ENCODE measurements around the gene ZFHX2. TPM values are rescaled to one million over a fixed set of nuclear protein-coding genes. Genes with fewer than 3 reads are reported as not detected.

Gene ZFHX2
- total and polyA plus RNA-seq, 2 of the 13 experiments (the other 11 are each of a cell fraction or from before 2014, with no cell fraction given) = 0.17 to 0.44 TPM

DNA sequence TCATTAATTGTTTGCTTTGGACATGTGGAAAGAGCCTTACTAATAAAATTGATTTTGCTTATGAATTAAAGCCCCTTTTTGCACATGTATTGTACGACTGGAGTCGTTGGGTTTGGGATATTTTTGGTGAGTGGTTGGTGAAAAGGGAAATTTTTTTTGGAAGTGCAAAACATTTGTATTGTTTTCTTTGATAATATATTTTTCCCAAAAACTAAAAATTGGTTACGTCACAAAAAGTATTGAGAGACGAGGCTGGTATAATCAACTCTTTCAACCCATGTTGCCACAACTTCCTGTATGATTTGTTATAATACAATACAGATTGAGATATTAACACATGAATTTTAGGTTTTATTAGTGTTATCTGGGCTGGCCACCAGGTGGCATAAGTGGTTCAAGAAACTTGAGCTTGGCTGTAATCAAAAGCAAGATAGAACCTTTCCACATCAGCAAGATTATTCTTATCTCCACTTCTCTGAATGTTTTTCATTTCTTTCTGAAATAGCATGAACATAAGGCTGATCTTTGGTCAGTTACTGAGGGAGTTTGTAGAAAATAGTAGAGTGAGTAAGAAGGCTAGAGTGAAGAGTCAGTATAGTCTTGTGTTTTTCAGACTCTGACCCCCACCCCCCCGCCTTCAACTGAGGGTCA, 73.3 kb downstream of the ZFHX2 start (continued):
- 0 out of 2 replicates have a peak, but pooled peaks have one; percentile 14 for TF ChIP-seq ZNF24 (IDR thresholded peaks at IDR 0.05)
- TF ChIP-seq EHMT2 (IDR thresholded peaks at IDR 0.05; ENCODE audit: borderline replicate concordance, low read depth, low read length) = no peak
- 0 out of 2 replicates have a peak, but pooled peaks have one; percentile 27 for TF ChIP-seq ATF1 (CRISPR knock-in tag; IDR thresholded peaks at IDR 0.05)
- TF ChIP-seq PHF8 (CRISPR knock-in tag; IDR thresholded peaks at IDR 0.05) = no peak
- TF ChIP-seq NFE2L2 (IDR thresholded peaks at IDR 0.05; ENCODE audit: low read length) = peak; percentile 20; the same call in 1 of the 2 replicates
- TF ChIP-seq KDM5A (IDR thresholded peaks at IDR 0.05; ENCODE audit: borderline replicate concordance, low read length) = peak; percentile 19; the same call in 1 of the 2 replicates
- TF ChIP-seq FOXA3 (CRISPR knock-in tag; IDR thresholded peaks at IDR 0.05) = peak; percentile 42; the same call in 1 of the 2 replicates
- no peak for TF ChIP-seq MYC (CRISPR knock-in tag; IDR thresholded peaks at IDR 0.05; ENCODE audit: borderline replicate concordance)
- TF ChIP-seq HNRNPH1 (optimal IDR thresholded peaks at IDR 0.05; ENCODE audit: low read depth, low read length) = no peak
- TF ChIP-seq THAP11 (CRISPR knock-in tag; IDR thresholded peaks at IDR 0.05) = peak; percentile 67
- peak; percentile 52; the same call in 1 of the 2 replicates for TF ChIP-seq GATAD1 (CRISPR knock-in tag; IDR thresholded peaks at IDR 0.05)
- no peak for TF ChIP-seq MAZ (IDR thresholded peaks at IDR 0.05; ENCODE audit: borderline replicate concordance, low read depth, low read length)
- no peak for TF ChIP-seq MAZ (CRISPR knock-in tag; IDR thresholded peaks at IDR 0.05; ENCODE audit: low read depth)
- no peak for TF ChIP-seq SUZ12 (IDR thresholded peaks at IDR 0.05; ENCODE audit: low read depth, low read length)
- TF ChIP-seq TEAD3 (CRISPR knock-in tag; optimal IDR thresholded peaks at IDR 0.05; ENCODE audit: borderline replicate concordance) = peak; percentile 28
- TF ChIP-seq SIX1 (CRISPR knock-in tag; IDR thresholded peaks at IDR 0.05; ENCODE audit: borderline replicate concordance) = peak; percentile 56; the same call in 1 of the 2 replicates
- 0 out of 2 replicates have a peak, but pooled peaks have one; percentile 65 for TF ChIP-seq NFKBIZ (CRISPR knock-in tag; IDR thresholded peaks at IDR 0.05)
- peak; percentile 85 for TF ChIP-seq MIXL1 (CRISPR knock-in tag; IDR thresholded peaks at IDR 0.05)
- TF ChIP-seq PCBP2 (optimal IDR thresholded peaks at IDR 0.05; ENCODE audit: low read depth, low read length, poor library complexity, severe bottlenecking) = no peak
- TF ChIP-seq ZNF224 (CRISPR knock-in tag; IDR thresholded peaks at IDR 0.05) = no peak
- no peak for TF ChIP-seq CC2D1A (CRISPR knock-in tag; IDR thresholded peaks at IDR 0.05)
- TF ChIP-seq SOX13 (IDR thresholded peaks at IDR 0.05) = no peak
- peak in 1 of 2 experiments; percentile 71; a peak in 1 of 4 replicates for TF ChIP-seq SOX13 (CRISPR knock-in tag; conservative IDR thresholded peaks at IDR 0.05 in 1 of 2, IDR thresholded peaks at IDR 0.05 in 1 of 2)
- TF ChIP-seq ZNF292 (CRISPR knock-in tag; IDR thresholded peaks at IDR 0.05; ENCODE audit: borderline replicate concordance, low read depth) = no peak
- TF ChIP-seq, protein P1, sequence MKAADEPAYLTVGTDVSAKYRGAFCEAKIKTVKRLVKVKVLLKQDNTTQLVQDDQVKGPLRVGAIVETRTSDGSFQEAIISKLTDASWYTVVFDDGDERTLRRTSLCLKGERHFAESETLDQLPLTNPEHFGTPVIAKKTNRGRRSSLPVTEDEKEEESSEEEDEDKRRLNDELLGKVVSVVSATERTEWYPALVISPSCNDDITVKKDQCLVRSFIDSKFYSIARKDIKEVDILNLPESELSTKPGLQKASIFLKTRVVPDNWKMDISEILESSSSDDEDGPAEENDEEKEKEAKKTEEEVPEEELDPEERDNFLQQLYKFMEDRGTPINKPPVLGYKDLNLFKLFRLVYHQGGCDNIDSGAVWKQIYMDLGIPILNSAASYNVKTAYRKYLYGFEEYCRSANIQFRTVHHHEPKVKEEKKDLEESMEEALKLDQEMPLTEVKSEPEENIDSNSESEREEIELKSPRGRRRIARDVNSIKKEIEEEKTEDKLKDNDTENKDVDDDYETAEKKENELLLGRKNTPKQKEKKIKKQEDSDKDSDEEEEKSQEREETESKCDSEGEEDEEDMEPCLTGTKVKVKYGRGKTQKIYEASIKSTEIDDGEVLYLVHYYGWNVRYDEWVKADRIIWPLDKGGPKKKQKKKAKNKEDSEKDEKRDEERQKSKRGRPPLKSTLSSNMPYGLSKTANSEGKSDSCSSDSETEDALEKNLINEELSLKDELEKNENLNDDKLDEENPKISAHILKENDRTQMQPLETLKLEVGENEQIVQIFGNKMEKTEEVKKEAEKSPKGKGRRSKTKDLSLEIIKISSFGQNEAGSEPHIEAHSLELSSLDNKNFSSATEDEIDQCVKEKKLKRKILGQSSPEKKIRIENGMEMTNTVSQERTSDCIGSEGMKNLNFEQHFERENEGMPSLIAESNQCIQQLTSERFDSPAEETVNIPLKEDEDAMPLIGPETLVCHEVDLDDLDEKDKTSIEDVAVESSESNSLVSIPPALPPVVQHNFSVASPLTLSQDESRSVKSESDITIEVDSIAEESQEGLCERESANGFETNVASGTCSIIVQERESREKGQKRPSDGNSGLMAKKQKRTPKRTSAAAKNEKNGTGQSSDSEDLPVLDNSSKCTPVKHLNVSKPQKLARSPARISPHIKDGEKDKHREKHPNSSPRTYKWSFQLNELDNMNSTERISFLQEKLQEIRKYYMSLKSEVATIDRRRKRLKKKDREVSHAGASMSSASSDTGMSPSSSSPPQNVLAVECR (CRISPR knock-in tag; IDR thresholded peaks at IDR 0.05; ENCODE audit: borderline replicate concordance) = 0 out of 2 replicates have a peak, but pooled peaks have one; percentile 16
- 0 out of 2 replicates have a peak, but pooled peaks have one; percentile 37 for TF ChIP-seq IRF2 (CRISPR knock-in tag; IDR thresholded peaks at IDR 0.05)
- TF ChIP-seq, protein P2, sequence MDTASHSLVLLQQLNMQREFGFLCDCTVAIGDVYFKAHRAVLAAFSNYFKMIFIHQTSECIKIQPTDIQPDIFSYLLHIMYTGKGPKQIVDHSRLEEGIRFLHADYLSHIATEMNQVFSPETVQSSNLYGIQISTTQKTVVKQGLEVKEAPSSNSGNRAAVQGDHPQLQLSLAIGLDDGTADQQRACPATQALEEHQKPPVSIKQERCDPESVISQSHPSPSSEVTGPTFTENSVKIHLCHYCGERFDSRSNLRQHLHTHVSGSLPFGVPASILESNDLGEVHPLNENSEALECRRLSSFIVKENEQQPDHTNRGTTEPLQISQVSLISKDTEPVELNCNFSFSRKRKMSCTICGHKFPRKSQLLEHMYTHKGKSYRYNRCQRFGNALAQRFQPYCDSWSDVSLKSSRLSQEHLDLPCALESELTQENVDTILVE (CRISPR knock-in tag; IDR thresholded peaks at IDR 0.05) = peak; percentile 52; the same call in 1 of the 2 replicates
- 0 out of 2 replicates have a peak, but pooled peaks have one; percentile 40 for TF ChIP-seq SAP130 (CRISPR knock-in tag; IDR thresholded peaks at IDR 0.05; ENCODE audit: low read depth)

Data from HepG2 (cell line).